Measurements from ENCODE around the gene MCTS1.

MCTS1 gene

DNA sequence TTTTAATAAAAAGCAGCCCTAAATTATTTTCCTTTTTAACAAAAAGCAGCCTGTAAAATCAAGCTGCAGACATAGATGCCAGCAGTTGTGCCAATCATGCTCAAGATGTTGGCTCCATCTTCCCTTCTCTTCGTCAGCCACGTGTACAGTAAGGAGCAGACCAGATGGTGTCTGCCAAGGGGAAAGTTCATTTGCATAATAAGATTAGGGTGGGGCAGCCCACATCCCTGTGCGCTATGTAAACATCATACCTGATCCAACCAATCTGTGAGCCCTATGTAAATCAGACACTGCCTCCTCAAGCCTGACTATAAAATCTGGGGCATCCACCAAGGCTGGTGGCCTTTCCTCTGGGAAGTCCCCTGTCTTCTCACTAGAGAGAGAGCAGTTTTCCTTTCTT lies 49.1 kb downstream of the MCTS1 start:
- H3K36me3 ChIP-seq (ENCODE audit: insufficient read depth, low read length), result no peaks in the 10 kb centered on the region
- H3K4me3 ChIP-seq (ENCODE audit: low read length), result no peak overlapping the region
- no peaks in the 10 kb centered on the region for H3K9me3 ChIP-seq (ENCODE audit: low read length)
- H3K27me3 ChIP-seq (ENCODE audit: insufficient read depth, low read length), result peaks cover 3% of the 10 kb centered on the region
- H2AFZ ChIP-seq (ENCODE audit: low read depth, low read length), result no peak overlapping the region
- H3K4me1 ChIP-seq (ENCODE audit: insufficient read depth, low read length), result no peaks in the 10 kb centered on the region

- no peak overlapping the region for H2AFZ ChIP-seq (ENCODE audit: low read depth, low read length)
- H3K4me1 ChIP-seq (ENCODE audit: insufficient read depth, low read length), result no peaks in the 10 kb centered on the region
- H3K36me3 ChIP-seq (ENCODE audit: insufficient read depth, low read length), result no peaks in the 10 kb centered on the region
- H3K27me3 ChIP-seq (ENCODE audit: insufficient read depth, low read length), result peaks cover 3% of the 10 kb centered on the region
- no peaks in the 10 kb centered on the region for H3K9me3 ChIP-seq (ENCODE audit: low read length)
- no peak overlapping the region for H3K4me3 ChIP-seq (ENCODE audit: low read length)
Measured at GRCh38 chrX:120660637-120661036, 56.7 kb downstream of the MCTS1 start.

Measured in neuron (in vitro differentiated cells).